ENCODE results near the gene AHSA1. TPM values are rescaled to one million over a fixed set of nuclear protein-coding genes. Genes with fewer than 3 reads are reported as not detected.

AHSA1 gene
- polyA plus RNA-seq, 1 experiment, result 145 TPM

DNA sequence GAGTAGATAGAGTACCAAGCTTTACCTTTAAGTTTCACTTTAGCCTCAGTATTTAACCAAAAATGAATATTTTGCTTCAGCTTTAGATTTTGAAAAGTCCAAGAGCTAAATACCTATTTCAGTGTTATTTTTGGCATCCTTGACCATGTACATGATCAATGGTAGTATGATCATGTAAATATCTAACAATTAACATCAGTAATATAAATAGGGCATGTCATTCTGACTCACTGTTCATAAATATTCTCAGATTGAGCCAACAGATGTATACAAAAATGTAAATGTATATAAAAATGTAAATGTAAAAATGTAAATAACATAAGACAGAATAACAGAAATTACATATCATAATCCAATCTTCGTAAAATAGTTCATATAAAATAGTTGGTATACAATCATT lies 19.3 kb upstream of the AHSA1 start:
- H3K27me3 ChIP-seq (ENCODE audit: control insufficient read depth, insufficient read depth, low read length), result no peaks in the 10 kb centered on the region
- H3K4me3 ChIP-seq (ENCODE audit: low read depth, low read length), result no peak overlapping the region
- POLR2A ChIA-PET, result no interaction called here
- H3K9me3 ChIP-seq (ENCODE audit: control insufficient read depth, insufficient read depth, low read length), result no peaks in the 10 kb centered on the region
- no peak for TF ChIP-seq CTCF (IDR thresholded peaks at IDR 0.05; ENCODE audit: low read depth, low read length)
- H3K27ac ChIP-seq (ENCODE audit: low read depth, low read length), result no peak overlapping the region
- CTCF ChIA-PET, result interaction anchor here (1.2 to 2.6 kb wide), 3 partner anchors 21 to 123 kb away, joined by 3 to 9 read pairs (median 8); no protein-coding TSS in a partner anchor
- no peak for DNase-seq (ENCODE audit: low read depth, low spot score)

GRCh38 chr14:77439861-77440260 lies 18.0 kb upstream of the AHSA1 start:
- ChIA-PET CTCF (interaction anchor here (0.6 to 2.6 kb wide), 3 partner anchors 19 to 568 kb away, joined by 3 to 9 read pairs (median 8); no protein-coding TSS in a partner anchor), POLR2A (no interaction called here)
- no peaks in the 10 kb centered on the region for H3K9me3 ChIP-seq (ENCODE audit: control insufficient read depth, insufficient read depth, low read length)

DNA sequence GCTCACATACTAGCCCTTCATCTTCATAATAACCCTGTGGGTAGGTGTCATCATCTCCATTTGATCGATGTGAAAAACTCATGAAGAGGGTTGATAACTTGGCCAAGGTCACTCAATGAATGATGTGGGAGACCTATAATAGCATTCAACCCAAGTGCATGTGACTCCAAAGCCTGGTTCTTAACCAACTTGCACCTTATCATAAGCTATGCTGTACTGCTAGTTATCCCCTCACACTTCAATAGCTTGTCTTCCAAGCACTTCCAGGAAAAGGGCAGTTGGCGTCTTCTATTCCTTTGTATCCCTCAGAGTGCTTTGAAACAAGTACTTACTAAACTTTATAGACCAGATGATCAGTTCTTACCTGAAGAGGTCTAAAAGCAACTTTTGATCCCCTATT lies 15.7 kb upstream of the AHSA1 start:
- TF ChIP-seq CTCF (IDR thresholded peaks at IDR 0.05; ENCODE audit: low read depth, low read length), result no peak
- POLR2A ChIA-PET, result no interaction called here
- CTCF ChIA-PET, result no interaction called here

More at GRCh38 chr14:77439861-77440260, 18.0 kb upstream of the AHSA1 start:
- Histone ChIP-seq H3K27ac (ENCODE audit: low read depth, low read length) (no peak overlapping the region), H3K4me3 (ENCODE audit: low read depth, low read length) (no peak overlapping the region), H3K27me3 (ENCODE audit: control insufficient read depth, insufficient read depth, low read length) (no peaks in the 10 kb centered on the region)
- no peak for TF ChIP-seq CTCF (IDR thresholded peaks at IDR 0.05; ENCODE audit: low read depth, low read length)
- no peak for DNase-seq (ENCODE audit: low read depth, low spot score)

GRCh38 chr14:77455966-77456640 lies 1.8 kb upstream of the AHSA1 start:
- ChIA-PET CTCF (interaction anchor here (4.6 kb wide), 1 partner anchor 96 kb away, joined by 84 read pairs; no protein-coding TSS in a partner anchor), POLR2A (no interaction called here)
- Histone ChIP-seq H3K27me3 (ENCODE audit: control insufficient read depth, insufficient read depth, low read length) (no peaks in the 10 kb centered on the region), H3K27ac (ENCODE audit: low read depth, low read length) (no peak overlapping the region), H3K4me3 (ENCODE audit: low read depth, low read length) (peak overlapping the region; percentile 99), H3K9me3 (ENCODE audit: control insufficient read depth, insufficient read depth, low read length) (peaks cover 4% of the 10 kb centered on the region; the same call in 1 of the 2 replicates)
- TF ChIP-seq CTCF (IDR thresholded peaks at IDR 0.05; ENCODE audit: low read depth, low read length), result no peak
- no peak for DNase-seq (ENCODE audit: low read depth, low spot score)

More for the DNA sequence above, 15.7 kb upstream of the AHSA1 start:
- no peak overlapping the region for H3K27ac ChIP-seq (ENCODE audit: low read depth, low read length)
- DNase-seq (ENCODE audit: low read depth, low spot score), result no peak
- H3K27me3 ChIP-seq (ENCODE audit: control insufficient read depth, insufficient read depth, low read length), result no peaks in the 10 kb centered on the region
- H3K9me3 ChIP-seq (ENCODE audit: control insufficient read depth, insufficient read depth, low read length), result no peaks in the 10 kb centered on the region
- no peak overlapping the region for H3K4me3 ChIP-seq (ENCODE audit: low read depth, low read length)

DNA sequence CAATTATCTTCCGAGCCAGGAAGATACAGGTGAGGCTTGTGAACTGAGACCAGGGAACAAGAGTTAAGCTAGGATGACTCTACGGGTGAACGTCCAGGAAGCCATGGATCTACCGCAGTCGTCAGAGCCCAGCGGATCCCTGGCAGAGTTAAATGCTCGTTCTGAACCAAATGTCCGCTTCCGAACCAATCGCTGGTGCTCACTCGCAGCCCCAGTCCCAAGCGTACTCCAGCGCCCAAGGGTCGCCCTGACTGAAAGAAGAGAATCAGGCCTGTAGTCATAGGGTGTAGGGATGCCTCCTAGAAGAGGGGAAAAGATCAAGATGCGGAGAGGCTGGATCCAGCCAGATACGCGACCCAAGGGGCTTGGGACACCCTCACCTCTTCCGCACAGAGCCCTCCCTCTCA lies 775 bp upstream of the AHSA1 start:
- ChIA-PET CTCF (interaction anchor here (1.1 to 4.6 kb wide), 3 partner anchors 95 to 250 kb away, joined by 5 to 84 read pairs (median 26); partner anchors contain the start of genes ALKBH1 and SLIRP), POLR2A (interaction anchor here (0.8 kb wide), 1 partner anchor 304 kb away, joined by 3 read pairs; the partner anchor contains the start of gene SNW1)
- no peak for TF ChIP-seq CTCF (IDR thresholded peaks at IDR 0.05; ENCODE audit: low read depth, low read length)
- Histone ChIP-seq H3K27me3 (ENCODE audit: control insufficient read depth, insufficient read depth, low read length) (no peaks in the 10 kb centered on the region), H3K4me3 (ENCODE audit: low read depth, low read length) (peak overlapping the region; percentile 99), H3K27ac (ENCODE audit: low read depth, low read length) (peak overlapping the region; percentile 68), H3K9me3 (ENCODE audit: control insufficient read depth, insufficient read depth, low read length) (peaks cover 4% of the 10 kb centered on the region; the same call in 1 of the 2 replicates)
- no peak for DNase-seq (ENCODE audit: low read depth, low spot score)
